Prostate gland (tissue), 2 donors: ENCODE measurements around the gene CSRNP3. TPM values are rescaled to one million over a fixed set of nuclear protein-coding genes. Genes with fewer than 3 reads are reported as not detected.

Source experiments
- DNase-seq: peaks from one replicate; pipeline ENCODE4 v3.0.0-alpha.2; 2019; ENCODE audit warnings: low spot score
- H3K27ac ChIP-seq, 2 donors: fragments of 200-600 bp; sonication (generic); 2 replicates each; pipeline ENCODE4 v1.5.1; 2017 to 2019
- H3K27me3 ChIP-seq: fragments of 200-600 bp; sonication (generic); replicated peaks from 2 replicates; pipeline ENCODE4 v1.5.1; 2019; ENCODE audit not compliant: insufficient read depth
- H3K36me3 ChIP-seq, 2 donors: fragments of 200-600 bp; sonication (generic); 1 replicate in 1 of 2; 2 replicates in 1 of 2; pipeline versions ENCODE4 v1.5.1 to v1.8.1; 2017 to 2019
- H3K4me1 ChIP-seq: fragments of 200-600 bp; sonication (generic); replicated peaks from 2 replicates; pipeline ENCODE4 v1.5.1; 2019
- H3K4me3 ChIP-seq, 2 donors: fragments of 200-600 bp; sonication (generic); 2 replicates each; pipeline ENCODE4 v1.5.1; 2017 to 2019
- H3K9me3 ChIP-seq: fragments of 200-600 bp; sonication (generic); 2 replicates; pipeline ENCODE4 v1.5.1; 2017
- POLR2A ChIP-seq: fragments of 450-650 bp; IDR thresholded peaks from one replicate; pipeline ENCODE4 v1.6.1; 2016; ENCODE audit warnings: antibody characterized with exemption, mild to moderate bottlenecking
- POLR2AphosphoS5 ChIP-seq: sonication (generic); formaldehyde crosslinking; IDR thresholded peaks from one replicate; pipeline ENCODE4 v1.6.1; 2017; ENCODE audit warnings: antibody characterized with exemption
- WGBS: methylation state at CpG from one replicate; pipeline ENCODE4 v1.1.5; 2018; 5-methylcytosine and 5-hydroxymethylcytosine counted together
- intact Hi-C: fragments of 100-400 bp; cut with DNase I; formaldehyde crosslinking; loops from one replicate; pipeline ENCODE4 v1.14.2; 2022
- total RNA-seq, 2 donors: library from RNA; depleted of rRNA; stranded (reverse); fragments of >200 nt; gene quantifications; one replicate each; pipeline ENCODE4 v1.1.0, GENCODE V29; 2016
- TF ChIP-seq, protein P1 (sequence below), 4 experiments: fragments of 200-600 bp in 2 of 4; fragments of 450-650 bp in 2 of 4; sonication (generic) in 2 of 4; IDR thresholded peaks; 1 replicate in 3 of 4; 2 replicates in 1 of 4; pipeline ENCODE4 v1.5.1; 2016 to 2019; ENCODE audit warnings: antibody characterized with exemption in 4 of 4, mild to moderate bottlenecking in 2 of 4, moderate library complexity in 2 of 4

CSRNP3 gene
- total RNA-seq, 2 donors from 2014 or later, result 3.3 to 4.0 TPM

DNA sequence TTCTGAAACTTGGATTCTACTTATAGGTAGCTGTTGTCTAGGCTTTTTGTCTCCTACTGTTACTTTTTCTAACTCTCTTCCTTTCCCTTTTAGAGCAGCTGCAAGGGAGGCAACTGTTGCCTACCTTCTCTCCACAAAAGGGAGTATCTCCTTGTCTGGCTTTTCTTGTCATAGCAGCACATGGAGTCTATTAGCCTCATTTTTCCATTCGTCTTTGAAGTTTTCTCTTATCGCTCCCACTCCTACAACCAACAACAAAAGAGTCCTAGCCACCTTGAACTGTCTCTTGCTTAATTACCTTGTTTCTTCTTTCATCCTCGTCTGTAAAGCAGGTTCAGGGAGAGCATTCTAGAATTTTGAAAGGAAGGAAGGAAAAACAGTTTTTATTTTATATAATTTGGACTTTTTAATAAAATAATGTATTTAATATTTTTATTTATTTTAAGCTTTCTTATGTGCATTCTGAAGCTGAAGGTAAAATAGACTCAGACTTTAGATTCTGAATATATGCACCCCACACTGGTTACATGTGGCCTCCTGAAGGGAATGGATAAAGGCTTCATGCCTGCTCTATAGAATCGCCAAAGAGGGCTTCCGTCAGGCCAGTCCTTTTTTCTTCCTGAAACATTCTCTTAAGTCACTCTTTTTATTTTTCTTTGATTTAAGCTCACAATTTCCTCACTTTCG, 154.4 kb downstream of the CSRNP3 start:
- DNase-seq, result no peak
- intact Hi-C loops, result no loop called here
- Histone ChIP-seq H3K4me3 (no peak overlapping the region), H3K36me3 (no peaks in the 10 kb centered on the region), H3K9me3 (no peaks in the 10 kb centered on the region), H3K27ac (no peak overlapping the region), H3K27me3 (no peaks in the 10 kb centered on the region), H3K4me1 (no peaks in the 10 kb centered on the region)
- WGBS, result 97% methylated on average over 6 of the region's 6 CpGs
- no peak for TF ChIP-seq POLR2A

GRCh38 chr2:165624470-165624800, 154.9 kb downstream of the CSRNP3 start:
- TF ChIP-seq, protein P1, sequence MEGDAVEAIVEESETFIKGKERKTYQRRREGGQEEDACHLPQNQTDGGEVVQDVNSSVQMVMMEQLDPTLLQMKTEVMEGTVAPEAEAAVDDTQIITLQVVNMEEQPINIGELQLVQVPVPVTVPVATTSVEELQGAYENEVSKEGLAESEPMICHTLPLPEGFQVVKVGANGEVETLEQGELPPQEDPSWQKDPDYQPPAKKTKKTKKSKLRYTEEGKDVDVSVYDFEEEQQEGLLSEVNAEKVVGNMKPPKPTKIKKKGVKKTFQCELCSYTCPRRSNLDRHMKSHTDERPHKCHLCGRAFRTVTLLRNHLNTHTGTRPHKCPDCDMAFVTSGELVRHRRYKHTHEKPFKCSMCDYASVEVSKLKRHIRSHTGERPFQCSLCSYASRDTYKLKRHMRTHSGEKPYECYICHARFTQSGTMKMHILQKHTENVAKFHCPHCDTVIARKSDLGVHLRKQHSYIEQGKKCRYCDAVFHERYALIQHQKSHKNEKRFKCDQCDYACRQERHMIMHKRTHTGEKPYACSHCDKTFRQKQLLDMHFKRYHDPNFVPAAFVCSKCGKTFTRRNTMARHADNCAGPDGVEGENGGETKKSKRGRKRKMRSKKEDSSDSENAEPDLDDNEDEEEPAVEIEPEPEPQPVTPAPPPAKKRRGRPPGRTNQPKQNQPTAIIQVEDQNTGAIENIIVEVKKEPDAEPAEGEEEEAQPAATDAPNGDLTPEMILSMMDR (IDR thresholded peaks at IDR 0.05), result no peak
- intact Hi-C loops, result no loop called here
- H3K27ac ChIP-seq, result no peak overlapping the region
- WGBS, result 74% methylated on average over 1 of the region's 1 CpG
- no peaks in the 10 kb centered on the region for H3K4me1 ChIP-seq
- H3K4me3 ChIP-seq, result no peak overlapping the region
- no peaks in the 10 kb centered on the region for H3K9me3 ChIP-seq
- H3K27me3 ChIP-seq, result no peaks in the 10 kb centered on the region
- H3K36me3 ChIP-seq, result no peaks in the 10 kb centered on the region
- no peak for DNase-seq

DNA sequence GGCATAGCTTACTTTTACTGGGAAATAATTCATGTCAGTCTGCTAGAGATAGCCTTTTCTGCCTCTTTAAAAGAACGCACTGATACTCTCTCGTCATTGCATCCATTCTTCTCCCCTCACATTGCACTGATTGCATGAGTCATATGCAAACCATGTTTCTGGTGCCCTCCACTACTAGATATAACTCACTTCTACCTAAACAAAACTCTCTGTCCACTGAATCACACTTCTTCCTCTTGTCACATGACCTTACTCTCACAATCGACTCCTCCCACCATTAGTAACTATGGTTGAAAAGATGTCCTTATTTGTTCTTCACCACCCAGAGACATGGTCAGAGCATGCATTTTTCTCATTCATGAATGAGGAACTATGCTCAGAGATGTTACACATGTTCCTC, 158.0 kb downstream of the CSRNP3 start:
- no peak for TF ChIP-seq POLR2AphosphoS5
- TF ChIP-seq, protein P1 (IDR thresholded peaks at IDR 0.05), result no peak
- H3K36me3 ChIP-seq, result no peaks in the 10 kb centered on the region
- no peak overlapping the region for H3K4me3 ChIP-seq
- no peak for DNase-seq
- no peak overlapping the region for H3K27ac ChIP-seq
- H3K9me3 ChIP-seq, result no peaks in the 10 kb centered on the region
- H3K27me3 ChIP-seq, result no peaks in the 10 kb centered on the region
- WGBS, result 90% methylated on average over 3 of the region's 3 CpGs
- no peaks in the 10 kb centered on the region for H3K4me1 ChIP-seq
- intact Hi-C loops, result no loop called here

- intact Hi-C loops, result no loop called here
- 85% methylated on average over 2 of the region's 2 CpGs for WGBS
- no peak overlapping the region for H3K27ac ChIP-seq
- H3K9me3 ChIP-seq, result no peaks in the 10 kb centered on the region
- H3K4me3 ChIP-seq, result no peak overlapping the region
- H3K36me3 ChIP-seq, result no peaks in the 10 kb centered on the region
- DNase-seq, result no peak
- no peaks in the 10 kb centered on the region for H3K27me3 ChIP-seq
- TF ChIP-seq, protein P1 (IDR thresholded peaks at IDR 0.05), result no peak
- TF ChIP-seq POLR2AphosphoS5 (no peak), POLR2A (no peak)
- no peaks in the 10 kb centered on the region for H3K4me1 ChIP-seq
These were observed 160.3 kb downstream of the CSRNP3 start for GRCh38 chr2:165629776-165630175.

- Histone ChIP-seq H3K9me3 (no peaks in the 10 kb centered on the region), H3K4me3 (no peak overlapping the region), H3K4me1 (no peaks in the 10 kb centered on the region), H3K27ac (no peak overlapping the region), H3K36me3 (no peaks in the 10 kb centered on the region), H3K27me3 (no peaks in the 10 kb centered on the region)
- no peak for DNase-seq
- TF ChIP-seq POLR2A (no peak), POLR2AphosphoS5 (no peak)
- TF ChIP-seq, protein P1 (IDR thresholded peaks at IDR 0.05), result no peak
- intact Hi-C loops, result no loop called here
- 81% methylated on average over 3 of the region's 3 CpGs for WGBS
These were observed 160.7 kb downstream of the CSRNP3 start for GRCh38 chr2:165630236-165630635.
